Measurements from ENCODE around the gene RBBP8NL.

GRCh38 chr20:62402456-62403150 lies 24.7 kb downstream of the RBBP8NL start:
- no peak for TF ChIP-seq CTCF (IDR thresholded peaks at IDR 0.05; ENCODE audit: low read depth, low read length, missing input control)
- no peak for TF ChIP-seq MAX (IDR thresholded peaks at IDR 0.05)
- TF ChIP-seq RAD21 (IDR thresholded peaks at IDR 0.05): no peak
- TF ChIP-seq EGR1 (IDR thresholded peaks at IDR 0.05; ENCODE audit: low read depth in 2 of 2): no peak
- no peak for TF ChIP-seq SP1 (IDR thresholded peaks at IDR 0.05)
- TF ChIP-seq, protein P1, sequence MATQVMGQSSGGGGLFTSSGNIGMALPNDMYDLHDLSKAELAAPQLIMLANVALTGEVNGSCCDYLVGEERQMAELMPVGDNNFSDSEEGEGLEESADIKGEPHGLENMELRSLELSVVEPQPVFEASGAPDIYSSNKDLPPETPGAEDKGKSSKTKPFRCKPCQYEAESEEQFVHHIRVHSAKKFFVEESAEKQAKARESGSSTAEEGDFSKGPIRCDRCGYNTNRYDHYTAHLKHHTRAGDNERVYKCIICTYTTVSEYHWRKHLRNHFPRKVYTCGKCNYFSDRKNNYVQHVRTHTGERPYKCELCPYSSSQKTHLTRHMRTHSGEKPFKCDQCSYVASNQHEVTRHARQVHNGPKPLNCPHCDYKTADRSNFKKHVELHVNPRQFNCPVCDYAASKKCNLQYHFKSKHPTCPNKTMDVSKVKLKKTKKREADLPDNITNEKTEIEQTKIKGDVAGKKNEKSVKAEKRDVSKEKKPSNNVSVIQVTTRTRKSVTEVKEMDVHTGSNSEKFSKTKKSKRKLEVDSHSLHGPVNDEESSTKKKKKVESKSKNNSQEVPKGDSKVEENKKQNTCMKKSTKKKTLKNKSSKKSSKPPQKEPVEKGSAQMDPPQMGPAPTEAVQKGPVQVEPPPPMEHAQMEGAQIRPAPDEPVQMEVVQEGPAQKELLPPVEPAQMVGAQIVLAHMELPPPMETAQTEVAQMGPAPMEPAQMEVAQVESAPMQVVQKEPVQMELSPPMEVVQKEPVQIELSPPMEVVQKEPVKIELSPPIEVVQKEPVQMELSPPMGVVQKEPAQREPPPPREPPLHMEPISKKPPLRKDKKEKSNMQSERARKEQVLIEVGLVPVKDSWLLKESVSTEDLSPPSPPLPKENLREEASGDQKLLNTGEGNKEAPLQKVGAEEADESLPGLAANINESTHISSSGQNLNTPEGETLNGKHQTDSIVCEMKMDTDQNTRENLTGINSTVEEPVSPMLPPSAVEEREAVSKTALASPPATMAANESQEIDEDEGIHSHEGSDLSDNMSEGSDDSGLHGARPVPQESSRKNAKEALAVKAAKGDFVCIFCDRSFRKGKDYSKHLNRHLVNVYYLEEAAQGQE (IDR thresholded peaks at IDR 0.05): no peak
- TF ChIP-seq, protein P2, sequence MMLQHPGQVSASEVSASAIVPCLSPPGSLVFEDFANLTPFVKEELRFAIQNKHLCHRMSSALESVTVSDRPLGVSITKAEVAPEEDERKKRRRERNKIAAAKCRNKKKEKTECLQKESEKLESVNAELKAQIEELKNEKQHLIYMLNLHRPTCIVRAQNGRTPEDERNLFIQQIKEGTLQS (IDR thresholded peaks at IDR 0.05): no peak
- no peak for TF ChIP-seq YY1 (IDR thresholded peaks at IDR 0.05)
- no peak for TF ChIP-seq TAF1 (conservative IDR thresholded peaks at IDR 0.05)
